ENCODE data around the gene CSF1R.

- no peak for TF ChIP-seq EZH2phosphoT487 (IDR thresholded peaks at IDR 0.05; ENCODE audit: borderline replicate concordance, low read depth)
- no peak for TF ChIP-seq CTCF (IDR thresholded peaks at IDR 0.05)
- no peak for TF ChIP-seq TCF12 (IDR thresholded peaks at IDR 0.05)
- no peak for TF ChIP-seq TAF1 (IDR thresholded peaks at IDR 0.05; ENCODE audit: borderline replicate concordance, low read depth, low read length)
- TF ChIP-seq REST (IDR thresholded peaks at IDR 0.05; ENCODE audit: low read depth, low read length): no peak
These were observed 14.7 kb upstream of the CSF1R start for GRCh38 chr5:150101023-150101422.
